ENCODE data around the gene PDE3A.

Gene PDE3A

DNA sequence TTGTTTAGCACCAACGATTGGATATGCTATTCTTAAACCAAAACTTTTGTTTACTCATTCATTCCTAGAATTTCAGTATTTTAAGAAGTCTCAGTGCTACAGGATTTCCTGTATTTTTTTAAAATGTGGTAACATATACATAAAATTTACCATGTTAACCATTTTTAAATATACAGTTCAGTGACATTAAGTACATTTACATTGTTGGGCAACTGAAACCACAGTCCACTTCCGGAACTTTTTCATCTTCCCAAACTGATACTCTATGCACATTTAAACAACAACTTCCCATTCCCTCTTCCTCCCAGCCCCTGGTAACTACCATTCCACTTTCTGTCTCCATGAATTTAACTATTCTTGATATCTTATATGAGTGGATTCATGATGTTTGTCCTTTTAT is 30.3 kb downstream of the PDE3A start:
- TF ChIP-seq, protein P1, sequence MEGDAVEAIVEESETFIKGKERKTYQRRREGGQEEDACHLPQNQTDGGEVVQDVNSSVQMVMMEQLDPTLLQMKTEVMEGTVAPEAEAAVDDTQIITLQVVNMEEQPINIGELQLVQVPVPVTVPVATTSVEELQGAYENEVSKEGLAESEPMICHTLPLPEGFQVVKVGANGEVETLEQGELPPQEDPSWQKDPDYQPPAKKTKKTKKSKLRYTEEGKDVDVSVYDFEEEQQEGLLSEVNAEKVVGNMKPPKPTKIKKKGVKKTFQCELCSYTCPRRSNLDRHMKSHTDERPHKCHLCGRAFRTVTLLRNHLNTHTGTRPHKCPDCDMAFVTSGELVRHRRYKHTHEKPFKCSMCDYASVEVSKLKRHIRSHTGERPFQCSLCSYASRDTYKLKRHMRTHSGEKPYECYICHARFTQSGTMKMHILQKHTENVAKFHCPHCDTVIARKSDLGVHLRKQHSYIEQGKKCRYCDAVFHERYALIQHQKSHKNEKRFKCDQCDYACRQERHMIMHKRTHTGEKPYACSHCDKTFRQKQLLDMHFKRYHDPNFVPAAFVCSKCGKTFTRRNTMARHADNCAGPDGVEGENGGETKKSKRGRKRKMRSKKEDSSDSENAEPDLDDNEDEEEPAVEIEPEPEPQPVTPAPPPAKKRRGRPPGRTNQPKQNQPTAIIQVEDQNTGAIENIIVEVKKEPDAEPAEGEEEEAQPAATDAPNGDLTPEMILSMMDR (IDR thresholded peaks at IDR 0.05; ENCODE audit: low read depth, low read length), result no peak
- in situ Hi-C loops (cut with HindIII; ENCODE audit: low sequenced_read_pairs), result no loop called here
- DNase-seq (ENCODE audit: low read depth, low spot score), result no peak
- no peak overlapping the region for H3K4me3 ChIP-seq (ENCODE audit: low read depth, low read length)

DNA sequence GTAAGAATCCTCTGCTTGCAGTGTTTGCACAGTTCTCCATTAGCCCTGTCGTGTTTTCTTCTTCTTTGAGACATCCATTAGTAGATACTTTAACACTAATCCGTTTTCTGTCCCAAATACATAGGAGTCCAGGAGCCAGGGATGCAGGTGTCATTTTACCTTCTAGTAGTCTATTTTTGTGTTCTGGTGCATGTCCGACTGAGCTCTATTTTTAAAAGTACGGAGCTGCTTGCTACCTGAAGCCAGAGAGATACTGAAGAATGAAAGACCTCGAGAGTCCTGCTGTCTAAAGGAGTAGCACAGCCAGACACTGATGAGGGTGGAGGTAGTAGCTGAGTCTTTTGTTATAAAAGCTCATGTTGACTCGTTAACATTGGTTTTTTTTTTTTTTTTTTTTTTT is 31.7 kb downstream of the PDE3A start:
- no peak for DNase-seq (ENCODE audit: low read depth, low spot score)
- H3K4me3 ChIP-seq (ENCODE audit: low read depth, low read length), result no peak overlapping the region
- in situ Hi-C loops (cut with HindIII; ENCODE audit: low sequenced_read_pairs), result no loop called here
- TF ChIP-seq, protein P1 (IDR thresholded peaks at IDR 0.05; ENCODE audit: low read depth, low read length), result no peak

DNA sequence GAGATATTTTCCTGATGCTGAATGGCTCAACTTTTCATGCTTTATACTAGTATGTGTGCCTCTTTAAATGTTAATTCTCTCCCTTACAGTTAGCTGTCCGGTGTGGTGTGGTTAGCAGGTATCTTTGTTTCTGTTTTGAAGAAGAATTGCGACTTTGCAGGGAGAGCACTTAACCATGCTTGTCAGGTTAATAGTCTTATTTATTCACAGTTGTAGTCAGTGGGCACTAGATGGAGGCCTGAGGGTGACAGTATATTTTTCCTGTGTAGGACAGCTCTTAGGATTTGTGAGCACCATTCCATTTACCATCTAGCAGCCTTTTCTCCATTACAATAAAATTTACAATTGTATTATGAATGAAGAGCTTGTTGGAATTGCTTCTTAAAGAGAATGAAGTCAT is 34.9 kb downstream of the PDE3A start:
- no peak overlapping the region for H3K4me3 ChIP-seq (ENCODE audit: low read depth, low read length)
- DNase-seq (ENCODE audit: low read depth, low spot score), result no peak
- TF ChIP-seq, protein P1 (IDR thresholded peaks at IDR 0.05; ENCODE audit: low read depth, low read length), result no peak
- in situ Hi-C loops (cut with HindIII; ENCODE audit: low sequenced_read_pairs), result no loop called here

DNA sequence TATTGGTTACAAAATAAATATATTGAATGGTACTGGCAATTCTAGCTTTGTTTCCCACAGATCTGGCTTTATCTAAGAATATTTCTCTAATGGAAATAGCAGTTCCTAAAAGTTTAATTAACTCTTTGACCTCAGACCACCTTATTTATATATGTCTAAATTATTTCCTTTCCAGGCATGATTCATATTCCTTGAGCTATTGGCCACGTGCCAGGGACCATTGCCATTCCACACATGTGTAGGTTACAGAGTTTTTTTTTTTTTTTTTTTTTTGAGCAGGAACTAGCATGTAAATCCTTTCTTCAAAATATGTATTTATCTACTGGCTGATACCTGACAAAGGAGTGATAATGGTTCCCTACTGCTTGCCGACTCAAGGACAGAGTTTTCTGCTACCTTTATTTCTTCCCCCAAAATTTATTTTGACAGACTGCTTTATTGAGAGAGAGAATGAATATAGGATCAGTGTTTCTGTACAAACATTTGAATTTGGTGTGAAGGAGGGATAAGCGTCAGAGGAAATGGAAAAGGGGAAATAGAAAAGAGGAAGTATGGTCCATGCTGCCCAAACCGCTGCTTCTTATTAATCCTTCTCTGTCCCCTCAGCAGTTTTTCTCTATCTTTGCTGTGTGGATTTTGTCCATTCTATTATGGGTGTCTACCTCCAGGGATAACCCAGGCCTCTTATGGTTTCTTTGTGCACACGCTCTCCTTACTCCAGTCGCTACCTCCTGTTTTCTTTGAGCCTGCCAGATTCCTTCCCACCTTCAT is 36.4 kb downstream of the PDE3A start:
- in situ Hi-C loops (cut with HindIII; ENCODE audit: low sequenced_read_pairs), result no loop called here
- no peak overlapping the region for H3K4me3 ChIP-seq (ENCODE audit: low read depth, low read length)
- DNase-seq (ENCODE audit: low read depth, low spot score), result peak; percentile 22
- TF ChIP-seq, protein P1 (IDR thresholded peaks at IDR 0.05; ENCODE audit: low read depth, low read length), result no peak

DNA sequence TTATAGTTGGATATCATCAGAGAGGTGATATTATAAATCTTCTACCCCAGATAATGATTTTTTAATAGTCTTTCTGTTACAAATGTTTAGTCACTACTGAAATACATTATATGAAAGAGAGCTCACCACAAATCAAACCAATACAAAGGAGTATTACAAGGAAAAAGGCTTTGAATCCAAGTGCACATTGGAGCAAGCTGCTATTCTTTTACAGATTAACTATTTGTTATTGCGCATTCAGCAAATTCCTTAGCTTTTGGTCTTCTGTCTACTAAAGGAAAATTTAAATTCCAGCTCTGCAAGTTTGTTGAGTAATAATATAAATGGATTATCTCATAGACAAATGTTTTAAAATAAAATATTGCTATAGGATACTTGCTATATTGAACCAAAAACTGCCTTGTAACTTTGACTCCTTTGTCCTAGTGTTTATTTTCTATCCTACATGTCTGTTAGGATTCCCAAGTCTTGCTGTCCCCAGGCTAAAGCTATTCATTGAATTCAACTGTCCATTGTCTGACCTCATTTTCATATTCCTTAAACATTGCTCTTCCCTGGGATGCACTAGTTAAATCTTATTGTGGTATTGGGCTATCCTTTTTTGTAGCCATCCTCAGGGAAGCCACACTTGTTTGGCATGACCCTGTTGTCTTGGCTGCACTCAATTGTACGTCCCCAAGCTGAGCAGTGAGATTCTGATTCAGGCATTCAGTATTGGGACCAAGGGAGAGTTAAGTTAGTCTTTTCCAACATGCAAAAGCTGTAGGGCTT is 41.5 kb downstream of the PDE3A start:
- TF ChIP-seq, protein P1 (IDR thresholded peaks at IDR 0.05; ENCODE audit: low read depth, low read length), result no peak
- in situ Hi-C loops (cut with HindIII; ENCODE audit: low sequenced_read_pairs), result no loop called here
- no peak overlapping the region for H3K4me3 ChIP-seq (ENCODE audit: low read depth, low read length)
- DNase-seq (ENCODE audit: low read depth, low spot score), result no peak

DNA sequence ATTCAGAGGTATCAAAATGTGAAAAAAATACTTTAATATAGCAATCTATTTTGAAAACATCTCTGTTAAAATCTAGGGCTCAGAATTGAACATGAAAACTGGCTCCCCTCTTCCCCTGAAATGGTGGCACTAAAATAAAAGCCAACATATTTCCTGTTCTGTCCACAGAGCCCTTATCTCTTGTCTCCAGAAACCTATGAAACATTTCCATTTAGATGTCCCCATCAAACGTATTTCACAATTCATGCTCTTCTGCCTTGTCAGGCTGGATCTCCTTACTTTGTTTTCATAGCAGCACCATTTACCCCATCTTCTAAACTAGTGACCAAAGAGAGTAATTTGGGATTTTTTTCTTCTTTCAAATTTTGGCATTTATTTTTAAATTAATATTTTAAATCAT is 42.4 kb downstream of the PDE3A start:
- no peak for DNase-seq (ENCODE audit: low read depth, low spot score)
- TF ChIP-seq, protein P1 (IDR thresholded peaks at IDR 0.05; ENCODE audit: low read depth, low read length), result no peak

More for the DNA sequence above, 42.4 kb downstream of the PDE3A start:
- no peak overlapping the region for H3K4me3 ChIP-seq (ENCODE audit: low read depth, low read length)
- in situ Hi-C loops (cut with HindIII; ENCODE audit: low sequenced_read_pairs), result no loop called here
